Brain microvascular endothelial cell (primary cell): ENCODE measurements around the gene KRTAP4-12.
"Not testable (repeated sequence)": the region's sequence is repeated elsewhere in the genome, so short reads cannot be mapped to it uniquely, and the experiment has no call there.

ENCODE experiments used
- DNase-seq: peaks from one replicate; pipeline ENCODE4 v3.0.0-alpha.2; 2020
- H3K27ac ChIP-seq: fragments of 250-450 bp; sonication (Bioruptor Pico); 2 replicates; pipeline ENCODE4 v1.5.1; 2020; ENCODE audit warnings: mild to moderate bottlenecking, moderate library complexity
- H3K27me3 ChIP-seq: fragments of 250-450 bp; sonication (Bioruptor Pico); replicated peaks from 2 replicates; pipeline ENCODE4 v1.5.1; 2020; ENCODE audit warnings: mild to moderate bottlenecking
- H3K36me3 ChIP-seq: fragments of 250-450 bp; sonication (Bioruptor Pico); replicated peaks from 2 replicates; pipeline ENCODE4 v1.5.1; 2020; ENCODE audit warnings: mild to moderate bottlenecking
- H3K4me3 ChIP-seq: 2 replicates; pipeline ENCODE4 v1.5.1; 2011; ENCODE audit warnings: low read depth, mild to moderate bottlenecking, control low read depth, low read length, moderate library complexity
- CTCF ChIP-seq: IDR thresholded peaks from 2 replicates; pipeline ENCODE4 v1.5.1; 2011; ENCODE audit warnings: low read depth, mild to moderate bottlenecking, moderate library complexity, low read length, control low read depth, inconsistent platforms; ENCODE audit errors: missing control alignments
- in situ Hi-C: cut with HindIII; loops from 2 replicates; pipeline ENCODE4 v1.10.0; 2017; ENCODE audit warnings: low sequenced_read_pairs, low pct_ligation_motif_present

Gene KRTAP4-12

GRCh38 chr17:41153856-41154255 is 29.9 kb upstream of the KRTAP4-12 start:
- no peak overlapping the region for H3K27ac ChIP-seq
- no peak for DNase-seq
- in situ Hi-C loops = no loop called here
- no peak overlapping the region for H3K4me3 ChIP-seq
- no peak for TF ChIP-seq CTCF
- no peaks in the 10 kb centered on the region for H3K27me3 ChIP-seq
- no peaks in the 10 kb centered on the region for H3K36me3 ChIP-seq

- Histone ChIP-seq H3K4me3 (no peak overlapping the region), H3K36me3 (no peaks in the 10 kb centered on the region), H3K27me3 (no peaks in the 10 kb centered on the region), H3K27ac (no peak overlapping the region)
- in situ Hi-C loops = no loop called here
- TF ChIP-seq CTCF = no peak
- DNase-seq = no peak
These were observed 27.5 kb upstream of the KRTAP4-12 start for GRCh38 chr17:41151525-41151924.

DNA sequence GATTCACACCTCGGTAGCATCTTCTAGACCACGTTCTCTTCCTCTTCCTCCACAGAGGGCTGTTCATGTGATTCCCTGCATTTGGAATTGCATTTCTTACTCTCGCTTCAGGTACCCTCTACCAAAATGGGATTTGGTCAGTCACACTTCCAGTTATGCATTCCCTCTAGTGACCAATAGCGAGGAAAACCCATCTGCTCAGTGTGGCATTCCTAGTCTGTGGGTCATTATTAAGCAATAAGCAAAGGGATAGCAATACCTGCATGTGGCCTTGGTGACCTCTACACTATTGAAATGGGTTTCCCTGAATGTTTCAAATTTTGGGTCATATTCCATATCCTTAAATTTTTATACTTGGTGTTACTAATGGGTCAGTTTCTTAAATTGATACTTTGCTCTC is 26.0 kb upstream of the KRTAP4-12 start:
- in situ Hi-C loops = no loop called here
- DNase-seq = no peak
- Histone ChIP-seq H3K36me3 (no peaks in the 10 kb centered on the region), H3K27me3 (no peaks in the 10 kb centered on the region), H3K4me3 (no peak overlapping the region), H3K27ac (no peak overlapping the region)
- no peak for TF ChIP-seq CTCF

GRCh38 chr17:41149652-41149985 is 25.6 kb upstream of the KRTAP4-12 start, which contains the start of gene KRTAP4-5:
Gene KRTAP4-5 (minus strand): TSS chr17:41149825. CDS start chr17:41149767, 58 bp downstream.
- Histone ChIP-seq H3K27ac (no peak within 1 kb of the TSS), H3K27me3 (no peaks in the 10 kb centered on the region), H3K36me3 (no peaks in the 10 kb centered on the region), H3K4me3 (no peak within 1 kb of the TSS)
- no peak for TF ChIP-seq CTCF
- in situ Hi-C loops = no loop called here
- DNase-seq = no peak

GRCh38 chr17:41148971-41149651 is 25.1 kb upstream of the KRTAP4-12 start:
- H3K27ac ChIP-seq, in situ Hi-C loops, H3K36me3 ChIP-seq, H3K4me3 ChIP-seq, H3K27me3 ChIP-seq, DNase-seq: not testable (repeated sequence)

- H3K27me3 ChIP-seq = no peaks in the 10 kb centered on the region
- DNase-seq = no peak
- no peak for TF ChIP-seq CTCF
- no peaks in the 10 kb centered on the region for H3K36me3 ChIP-seq
- no peak overlapping the region for H3K4me3 ChIP-seq
- no peak overlapping the region for H3K27ac ChIP-seq
- in situ Hi-C loops = no loop called here
These were observed 23.7 kb upstream of the KRTAP4-12 start for GRCh38 chr17:41147531-41148204.
